Activated naive CD4-positive, alpha-beta T cell treated with anti-CD3 and anti-CD28 coated beads for 36 hours (primary cell): ENCODE results near the gene NSD2. TPM values are rescaled to one million over a fixed set of nuclear protein-coding genes. Genes with fewer than 3 reads are reported as not detected.

Experiments used
- CTCF ChIA-PET: fragments of 350-600 bp; sonication (Branson Sonifier 250); formaldehyde crosslinking; loops from one replicate; lab custom pipeline; 2021; ENCODE audit warnings: antibody characterized with exemption; lab: Charles Lee
- DNase-seq: peaks from one replicate; pipeline ENCODE4 v3.0.0-alpha.2; 2020
- H3K27ac Mint-ChIP-seq: one replicate; pipeline ENCODE4 v1.8.0; 2021; ENCODE audit warnings: mild to moderate bottlenecking, mixed read lengths
- H3K27me3 Mint-ChIP-seq: one replicate; pipeline ENCODE4 v1.8.0; 2021; ENCODE audit warnings: low read depth, mixed read lengths
- H3K36me3 Mint-ChIP-seq: one replicate; pipeline ENCODE4 v1.8.0; 2021; ENCODE audit warnings: low read depth, mixed read lengths
- H3K4me1 Mint-ChIP-seq: one replicate; pipeline ENCODE4 v1.8.0; 2021; ENCODE audit warnings: low read depth, mixed read lengths
- H3K4me3 Mint-ChIP-seq: one replicate; pipeline ENCODE4 v1.8.0; 2021; ENCODE audit warnings: mild to moderate bottlenecking, moderate library complexity, mixed read lengths
- H3K9me3 Mint-ChIP-seq: one replicate; pipeline ENCODE4 v1.8.0; 2021; ENCODE audit warnings: mixed read lengths
- intact Hi-C: fragments of 100-400 bp; cut with micrococcal nuclease; formaldehyde crosslinking; loops from one replicate; pipeline ENCODE4 v1.15.1; 2023
- total RNA-seq, 2 experiments: library from RNA; stranded (reverse); gene quantifications; one replicate each; pipeline ENCODE4 v1.2.3, GENCODE V29; 2021

Gene NSD2
- total RNA-seq, 2 experiments from 2014 or later = 246 to 250 TPM

DNA sequence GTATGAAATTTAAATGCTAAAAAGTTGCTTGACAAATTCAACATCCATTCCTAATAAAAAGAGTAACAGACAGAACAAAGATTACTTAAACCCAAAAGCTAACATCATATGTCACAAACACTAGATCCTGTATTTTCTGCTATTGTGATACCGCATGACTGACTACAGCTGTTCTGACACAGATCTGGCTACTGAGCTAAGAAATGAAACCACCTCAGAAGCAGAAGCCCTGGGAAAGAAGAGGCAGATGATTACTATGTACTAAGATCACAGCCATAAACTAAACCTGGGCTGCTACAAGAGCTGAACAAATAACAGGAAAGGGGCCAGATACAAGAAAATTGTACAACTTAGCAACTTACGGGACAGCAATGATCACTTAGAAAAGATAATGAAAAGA is 24.6 kb upstream of the NSD2 start:
- Mint-ChIP-seq H3K9me3 (no peaks in the 10 kb centered on the region), H3K27me3 (no peaks in the 10 kb centered on the region), H3K27ac (no peak overlapping the region), H3K4me1 (peaks cover 12% of the 10 kb centered on the region), H3K36me3 (peaks cover 33% of the 10 kb centered on the region), H3K4me3 (no peak overlapping the region)
- intact Hi-C loops = no loop called here
- no peak for DNase-seq
- CTCF ChIA-PET = interaction anchor here (0.9 to 2.4 kb wide), 2 partner anchors 53 to 64 kb away, joined by 3 to 15 read pairs; no protein-coding TSS in a partner anchor

DNA sequence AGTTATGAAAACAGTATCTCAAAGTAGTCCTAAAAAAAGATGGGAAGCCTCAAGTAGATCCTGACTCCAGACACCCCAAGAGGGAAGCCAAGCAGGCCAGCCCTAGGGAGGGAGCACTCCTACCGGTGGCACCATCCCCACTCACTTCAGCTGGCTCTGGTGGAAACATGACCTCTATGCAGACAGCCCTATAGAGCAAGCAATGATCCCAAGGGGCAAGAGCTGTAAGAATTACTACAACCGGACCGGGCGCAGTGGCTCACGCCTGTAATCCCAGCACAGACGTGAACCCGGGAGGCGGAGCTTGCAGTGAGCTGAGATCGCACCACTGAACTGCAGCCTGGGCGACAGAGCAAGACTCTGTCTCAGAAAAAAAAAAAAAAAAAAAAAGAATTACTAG is 20.9 kb upstream of the NSD2 start:
- H3K9me3 Mint-ChIP-seq = no peaks in the 10 kb centered on the region
- no peak for DNase-seq

DNA sequence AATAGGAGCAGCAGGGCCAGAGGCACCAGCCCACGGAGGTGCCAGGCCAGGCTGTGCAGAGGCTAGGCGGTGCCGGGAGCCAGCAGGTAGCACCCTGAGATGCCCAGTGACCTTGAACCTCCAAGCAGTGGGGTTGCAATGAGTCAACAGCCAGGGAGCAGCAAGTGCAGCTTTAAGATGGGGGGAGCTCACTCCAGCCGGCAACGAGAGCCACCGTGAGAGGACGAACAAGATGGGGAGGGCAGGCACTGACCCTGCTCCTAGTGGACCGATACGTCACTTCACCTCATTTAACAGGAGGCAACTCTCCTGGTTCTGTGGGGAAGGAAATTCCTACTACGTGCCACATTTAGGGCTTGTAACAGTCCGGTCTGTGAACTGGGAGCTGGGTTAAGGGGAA is 20.0 kb upstream of the NSD2 start:
- no peak for DNase-seq
- intact Hi-C loops = no loop called here
- Mint-ChIP-seq H3K9me3 (no peaks in the 10 kb centered on the region), H3K36me3 (peaks cover 23% of the 10 kb centered on the region), H3K4me1 (peaks cover 37% of the 10 kb centered on the region), H3K4me3 (no peak overlapping the region), H3K27me3 (no peaks in the 10 kb centered on the region), H3K27ac (no peak overlapping the region)
- CTCF ChIA-PET = interaction anchor here (3.2 kb wide), 1 partner anchor 48 kb away, joined by 11 read pairs; no protein-coding TSS in a partner anchor

More for the DNA sequence above, 20.9 kb upstream of the NSD2 start:
- H3K27ac Mint-ChIP-seq = no peak overlapping the region
- H3K4me1 Mint-ChIP-seq = peaks cover 37% of the 10 kb centered on the region
- peaks cover 25% of the 10 kb centered on the region for H3K36me3 Mint-ChIP-seq
- no peak overlapping the region for H3K4me3 Mint-ChIP-seq
- no peaks in the 10 kb centered on the region for H3K27me3 Mint-ChIP-seq
- intact Hi-C loops = no loop called here
- CTCF ChIA-PET = interaction anchor here (0.6 to 3.2 kb wide), 2 partner anchors 49 to 290 kb away, joined by 3 to 11 read pairs; no protein-coding TSS in a partner anchor

DNA sequence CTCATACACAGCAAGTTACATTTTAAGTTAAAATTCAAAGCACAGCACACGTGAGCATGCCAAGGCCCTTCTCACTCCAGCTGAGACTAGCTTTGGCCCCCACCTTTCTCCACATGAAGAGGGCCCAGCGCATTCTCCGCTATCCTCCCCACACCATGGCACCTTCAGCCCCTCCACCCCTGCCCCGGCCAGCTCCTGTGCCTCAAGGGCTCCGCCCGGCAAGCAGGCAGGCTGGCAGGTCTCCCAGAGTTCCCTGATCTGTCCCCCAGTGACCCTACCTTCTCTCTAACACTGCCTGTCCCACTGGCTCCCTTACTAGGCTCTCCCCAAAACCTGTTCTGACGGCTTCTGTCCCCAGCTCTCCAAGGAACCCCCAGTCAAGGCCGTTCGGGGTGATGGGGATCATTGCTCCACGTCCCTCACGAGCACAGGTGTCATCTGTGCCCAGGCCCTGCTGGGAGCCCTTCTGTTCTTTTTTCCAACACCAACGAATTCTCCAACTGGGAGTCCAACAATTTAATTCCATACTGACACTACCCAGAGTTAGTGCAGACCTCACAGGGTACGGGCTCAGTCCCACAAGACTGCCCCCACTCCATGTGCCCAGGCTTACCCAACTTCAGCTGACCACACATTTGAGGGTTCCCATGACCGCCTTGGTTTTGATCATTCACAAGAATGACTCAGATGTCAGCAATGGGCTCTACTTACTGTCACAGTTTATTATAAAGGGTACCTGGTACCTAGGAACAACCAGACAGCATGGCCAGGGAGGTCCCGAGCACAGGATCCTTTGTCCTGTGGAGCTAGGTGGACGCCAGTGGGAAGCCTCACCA is 19.4 kb upstream of the NSD2 start:
- CTCF ChIA-PET = interaction anchor here (0.5 to 3.2 kb wide), 3 partner anchors 48 to 66 kb away, joined by 3 to 11 read pairs (median 9); no protein-coding TSS in a partner anchor
- Mint-ChIP-seq H3K36me3 (peaks cover 18% of the 10 kb centered on the region), H3K9me3 (no peaks in the 10 kb centered on the region), H3K27ac (no peak overlapping the region), H3K27me3 (no peaks in the 10 kb centered on the region), H3K4me1 (peaks cover 38% of the 10 kb centered on the region), H3K4me3 (no peak overlapping the region)
- intact Hi-C loops = no loop called here
- no peak for DNase-seq

DNA sequence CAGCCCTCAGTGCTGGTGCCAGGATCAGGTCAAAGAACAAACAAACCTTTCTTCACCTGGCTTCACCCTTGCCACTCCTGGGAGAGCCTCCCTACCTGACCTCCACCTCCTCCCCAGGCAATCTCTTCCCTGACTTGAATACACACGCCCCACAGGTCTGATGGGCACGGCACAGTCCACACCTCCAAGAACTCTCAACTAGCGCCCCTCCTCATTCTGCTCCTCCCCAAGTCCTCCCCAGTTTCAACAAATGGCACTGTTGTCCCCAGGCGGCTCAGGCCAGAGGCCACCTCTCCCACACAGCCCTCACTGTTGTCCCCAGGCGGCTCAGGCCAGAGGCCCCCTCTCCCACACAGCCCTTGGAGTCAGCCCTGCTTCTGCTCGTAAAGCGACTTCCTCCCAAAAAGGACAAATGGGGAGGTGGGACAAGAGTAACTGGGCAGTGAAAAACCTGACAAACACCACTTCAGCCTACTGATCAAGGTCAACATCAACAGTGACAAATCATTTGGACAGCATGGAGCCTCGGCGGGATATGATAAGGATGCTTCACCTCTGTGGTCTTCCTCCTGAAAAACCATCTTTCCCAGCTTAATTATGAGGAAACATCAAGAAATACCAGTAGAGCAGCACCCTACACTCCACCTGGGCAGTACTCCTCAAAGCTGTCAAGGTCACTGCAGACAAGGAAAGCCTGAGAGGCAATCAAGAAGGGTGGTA is 18.1 kb upstream of the NSD2 start:
- H3K9me3 Mint-ChIP-seq = no peaks in the 10 kb centered on the region
- peaks cover 47% of the 10 kb centered on the region for H3K4me1 Mint-ChIP-seq
- intact Hi-C loops = no loop called here
- H3K27me3 Mint-ChIP-seq = no peaks in the 10 kb centered on the region
- DNase-seq = no peak
- H3K36me3 Mint-ChIP-seq = peaks cover 11% of the 10 kb centered on the region
- no peak overlapping the region for H3K4me3 Mint-ChIP-seq
- CTCF ChIA-PET = interaction anchor here (1.4 kb wide), 1 partner anchor 46 kb away, joined by 9 read pairs; no protein-coding TSS in a partner anchor
- H3K27ac Mint-ChIP-seq = no peak overlapping the region

DNA sequence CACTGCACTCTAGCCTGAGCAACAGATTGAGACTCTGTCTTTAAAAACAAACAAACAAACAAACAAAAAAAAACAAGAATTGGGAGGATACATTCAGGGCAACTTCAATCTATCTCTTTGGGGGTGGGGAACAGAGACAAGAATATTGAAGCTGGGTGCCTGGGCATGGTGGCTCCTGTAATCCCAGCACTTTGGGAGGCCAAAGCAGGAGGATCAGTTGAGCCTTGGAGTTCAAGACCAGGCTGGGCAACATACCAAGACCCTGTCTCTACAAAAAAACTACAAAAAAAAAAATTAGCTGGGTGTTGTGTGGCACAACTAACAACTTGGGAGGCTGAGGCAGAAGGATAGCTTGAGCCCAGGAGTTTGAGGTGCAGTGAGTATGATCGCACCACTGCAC is 16.4 kb upstream of the NSD2 start:
- Mint-ChIP-seq H3K27ac (no peak overlapping the region), H3K4me3 (peak overlapping the region; percentile 79), H3K4me1 (peaks cover 47% of the 10 kb centered on the region), H3K9me3 (no peaks in the 10 kb centered on the region), H3K27me3 (no peaks in the 10 kb centered on the region), H3K36me3 (peaks cover 8% of the 10 kb centered on the region)
- intact Hi-C loops = loop anchor here (5.0 kb wide), 2 partner anchors 563 to 607 kb away; partner anchors contain the start of genes CFAP99, CTBP1 and ZFYVE28
- DNase-seq = no peak
- CTCF ChIA-PET = interaction anchor here (0.6 to 4.5 kb wide), 7 partner anchors 44 to 499 kb away, joined by 3 to 27 read pairs (median 4); no protein-coding TSS in a partner anchor

DNA sequence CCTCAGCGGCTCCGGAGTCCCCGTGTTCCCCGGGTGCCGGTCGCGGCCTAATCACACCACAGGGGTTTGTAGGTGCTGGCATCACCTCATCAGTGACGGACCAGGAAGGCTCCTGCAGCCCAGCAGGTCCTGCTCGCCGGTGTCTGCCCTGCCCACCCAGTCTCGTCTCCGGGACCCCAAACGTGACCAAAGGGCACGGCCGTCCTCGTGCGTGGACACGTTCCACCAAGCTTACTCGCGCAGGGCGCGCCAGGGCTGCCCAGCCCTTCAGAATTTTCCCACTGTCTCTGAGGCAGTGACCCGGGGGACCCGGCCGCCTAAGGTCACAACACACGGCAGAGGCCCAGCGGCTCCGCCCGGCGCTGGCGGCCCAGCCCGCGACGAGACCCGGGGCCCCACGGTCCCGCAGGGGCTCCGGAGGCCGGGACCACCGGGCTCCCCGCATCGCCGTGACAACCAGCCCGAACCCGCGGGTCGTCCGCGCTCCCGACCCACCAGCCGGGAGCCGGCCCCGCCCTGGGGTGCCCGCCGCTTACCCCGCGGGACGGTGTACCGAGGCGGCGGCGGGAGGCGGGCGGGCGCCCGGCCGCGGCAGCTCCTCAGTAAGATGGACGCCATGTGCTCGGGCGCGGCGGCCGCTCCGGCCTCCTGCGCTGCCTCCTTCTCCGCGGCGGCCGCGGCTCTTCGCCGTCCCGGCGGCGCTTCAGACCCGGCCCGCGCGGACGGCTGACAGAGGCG is 15.7 kb upstream of the NSD2 start:
- CTCF ChIA-PET = interaction anchor here (0.6 to 4.5 kb wide), 7 partner anchors 43 to 500 kb away, joined by 3 to 27 read pairs (median 4); no protein-coding TSS in a partner anchor
- H3K36me3 Mint-ChIP-seq = peaks cover 8% of the 10 kb centered on the region
- H3K27me3 Mint-ChIP-seq = no peaks in the 10 kb centered on the region
- peak; percentile 20 for DNase-seq
- H3K4me1 Mint-ChIP-seq = peaks cover 43% of the 10 kb centered on the region
- intact Hi-C loops = loop anchor here (1.0 to 5.0 kb wide), 6 partner anchors 15 to 608 kb away; partner anchors contain the start of genes CFAP99, CTBP1, SLBP and ZFYVE28
- no peaks in the 10 kb centered on the region for H3K9me3 Mint-ChIP-seq
- H3K27ac Mint-ChIP-seq = no peak overlapping the region
- peak overlapping the region; percentile 79 for H3K4me3 Mint-ChIP-seq

DNA sequence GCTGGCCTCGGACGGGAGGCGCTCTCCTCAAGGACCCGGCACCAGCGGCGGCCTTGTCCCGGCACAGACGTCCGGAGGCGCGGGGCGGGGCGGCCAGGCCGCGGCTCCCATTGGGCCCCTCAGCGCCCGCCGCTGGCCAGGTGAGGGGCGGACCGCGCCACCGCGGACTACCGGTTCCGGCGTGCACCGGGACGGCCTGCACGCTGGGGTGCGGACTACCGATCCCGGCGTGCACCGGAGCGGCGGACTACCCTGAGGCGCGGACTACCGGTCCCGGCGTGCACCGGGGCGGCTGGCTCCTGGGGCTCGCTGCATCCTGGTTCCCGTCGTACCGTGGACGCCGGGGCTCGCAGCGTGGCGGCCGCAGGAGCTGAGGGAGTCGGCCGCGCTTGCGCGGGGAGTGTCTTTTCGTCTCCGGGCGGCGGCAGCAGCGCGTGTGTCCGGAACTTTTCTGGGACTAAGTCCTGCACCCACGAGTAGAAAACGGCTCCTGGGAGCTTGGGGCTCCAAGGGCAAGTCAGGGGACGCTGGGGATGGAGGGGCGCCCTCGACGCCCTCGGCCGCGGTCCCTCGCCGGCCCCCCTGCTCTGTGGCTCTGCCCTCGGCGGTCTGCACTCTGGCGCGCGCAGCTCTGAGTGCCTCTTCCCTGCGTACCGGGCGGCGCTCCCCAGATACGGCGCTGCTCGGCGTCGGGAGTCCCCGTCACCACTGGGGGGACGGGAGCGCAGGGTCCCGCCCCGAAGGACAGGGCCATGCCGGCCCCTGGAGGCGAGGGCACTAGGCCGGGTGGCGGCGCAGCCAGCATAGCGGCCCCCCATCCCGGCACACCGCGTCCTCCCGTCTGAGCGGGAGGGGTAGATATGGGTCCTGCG is 14.9 kb upstream of the NSD2 start, which contains the start of gene LETM1:
Gene LETM1 (minus strand): TSS at position 86 of the 872 bp plus-strand sequence. CDS start 206 bp downstream, outside the sequence.
- H3K4me3 Mint-ChIP-seq = peak within 1 kb of the TSS; percentile 79
- peaks cover 8% of the 10 kb centered on the region for H3K36me3 Mint-ChIP-seq
- H3K27me3 Mint-ChIP-seq = no peaks in the 10 kb centered on the region
- no peak within 1 kb of the TSS for H3K27ac Mint-ChIP-seq
- CTCF ChIA-PET = interaction anchor here (1.6 to 4.5 kb wide), 2 partner anchors 43 to 46 kb away, joined by 3 to 27 read pairs; no protein-coding TSS in a partner anchor
- H3K4me1 Mint-ChIP-seq = peaks cover 37% of the 10 kb centered on the region
- peak; percentile 95 for DNase-seq
- intact Hi-C loops = loop anchor here (1.0 to 5.0 kb wide), 6 partner anchors 14 to 609 kb away; partner anchors contain the start of genes CFAP99, CTBP1, SLBP and ZFYVE28
- no peaks in the 10 kb centered on the region for H3K9me3 Mint-ChIP-seq

DNA sequence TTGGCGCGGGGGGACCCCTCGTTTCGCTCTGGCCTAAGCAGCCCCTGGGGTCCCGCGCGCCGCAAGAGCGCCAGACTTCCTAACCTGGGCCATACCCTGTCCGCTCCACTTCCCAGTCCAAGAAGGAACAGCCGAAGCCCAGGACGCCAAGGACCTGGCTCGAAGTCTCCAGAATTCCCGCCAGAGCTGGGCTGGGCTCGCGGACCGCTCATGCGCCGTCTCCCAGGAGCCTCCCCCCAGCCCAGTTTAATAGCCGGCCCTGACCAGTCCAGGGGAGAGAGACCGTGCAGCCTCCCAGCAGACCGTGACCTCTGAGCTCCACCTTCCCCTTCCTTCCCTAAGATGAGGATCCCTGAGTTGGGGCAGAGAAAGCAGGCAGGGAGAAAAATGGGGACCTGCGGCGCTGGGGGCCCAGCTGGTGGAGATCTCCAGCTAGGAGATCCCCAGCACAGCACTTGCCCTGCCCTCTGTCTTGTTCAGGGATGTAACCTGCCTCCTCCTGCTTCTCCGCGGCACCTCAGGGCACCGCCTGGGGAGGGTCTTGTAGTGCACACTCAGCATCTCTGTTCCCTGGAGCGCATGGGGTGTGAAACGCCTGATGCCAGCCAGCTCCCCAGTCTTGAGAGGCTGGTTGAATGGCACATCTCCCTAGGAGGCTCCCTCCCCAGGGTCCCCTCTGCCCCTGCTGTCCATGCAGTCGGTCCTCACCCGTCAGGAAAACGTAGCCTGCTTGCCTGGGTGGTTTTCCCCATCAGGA is 14.1 kb upstream of the NSD2 start:
- Mint-ChIP-seq H3K27me3 (no peaks in the 10 kb centered on the region), H3K4me1 (peaks cover 36% of the 10 kb centered on the region), H3K36me3 (peaks cover 4% of the 10 kb centered on the region), H3K9me3 (no peaks in the 10 kb centered on the region), H3K4me3 (peak overlapping the region; percentile 74), H3K27ac (no peak overlapping the region)
- DNase-seq = no peak
- CTCF ChIA-PET = interaction anchor here (4.5 kb wide), 1 partner anchor 42 kb away, joined by 27 read pairs; no protein-coding TSS in a partner anchor
- intact Hi-C loops = loop anchor here (1.0 to 5.0 kb wide), 6 partner anchors 13 to 610 kb away; partner anchors contain the start of genes CFAP99, CTBP1, SLBP and ZFYVE28

DNA sequence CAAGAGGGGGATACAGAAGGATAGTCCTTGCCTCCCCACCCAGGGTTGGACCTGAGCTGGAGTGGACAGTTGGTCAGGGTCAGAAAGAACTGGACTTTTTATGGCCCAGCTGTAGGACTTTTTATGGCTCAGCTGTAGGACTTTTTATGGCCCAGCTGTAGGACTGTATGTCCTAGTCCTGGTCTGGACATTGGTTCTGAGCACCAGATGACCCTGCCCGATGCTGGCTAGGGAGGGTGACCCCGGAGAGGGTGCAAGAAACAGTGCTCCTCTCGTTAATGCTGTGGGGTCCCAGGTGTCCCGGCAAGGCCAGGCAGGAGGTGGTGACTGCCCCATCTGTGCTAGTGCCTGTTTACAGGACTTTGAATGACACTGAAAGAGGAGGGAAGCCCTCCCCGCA is 13.3 kb upstream of the NSD2 start:
- Mint-ChIP-seq H3K27ac (no peak overlapping the region), H3K9me3 (no peaks in the 10 kb centered on the region), H3K36me3 (peaks cover 4% of the 10 kb centered on the region), H3K4me3 (no peak overlapping the region), H3K4me1 (peaks cover 35% of the 10 kb centered on the region), H3K27me3 (no peaks in the 10 kb centered on the region)
- intact Hi-C loops = loop anchor here (5.0 kb wide), 2 partner anchors 559 to 611 kb away; partner anchors contain the start of genes CFAP99, CTBP1 and ZFYVE28
- no peak for DNase-seq
- CTCF ChIA-PET = interaction anchor here (4.5 kb wide), 1 partner anchor 41 kb away, joined by 27 read pairs; no protein-coding TSS in a partner anchor
